ENCODE measurements around the gene GINS3.

The GINS3 gene

DNA sequence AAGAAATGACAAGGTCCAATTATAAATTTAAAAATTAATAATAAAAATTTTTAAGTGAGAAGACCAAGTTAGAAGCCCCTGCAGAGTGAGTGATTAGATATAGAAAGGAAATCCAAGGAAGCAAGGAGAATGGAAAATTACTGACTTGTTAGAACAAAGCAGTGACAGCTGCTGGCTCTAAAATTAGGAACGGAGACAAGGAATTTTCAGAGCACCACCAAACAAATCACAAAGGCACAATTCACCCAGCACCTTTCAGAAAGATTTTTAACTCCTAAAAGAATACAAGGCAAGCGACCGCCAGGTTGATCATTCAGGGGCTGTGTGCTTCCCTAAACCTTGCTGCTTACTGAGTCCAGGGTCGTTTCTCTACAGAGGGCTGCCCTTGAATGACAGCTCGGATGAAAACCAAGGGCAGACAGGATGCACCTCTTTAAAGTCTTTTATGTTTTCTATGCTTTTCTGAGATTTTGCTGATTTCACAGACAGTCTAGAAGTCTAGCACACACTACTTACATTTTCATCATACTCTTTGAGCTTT, 45.4 kb upstream of the GINS3 start:
- H3K27ac ChIP-seq (replicated peaks; ENCODE audit: low read length), result no peak overlapping the region
- H3K9ac ChIP-seq (ENCODE audit: low read depth, low read length, poor library complexity), result no peak overlapping the region
- H3K36me3 ChIP-seq (replicated peaks in 1 of 2; ENCODE audit: control insufficient read depth in 2 of 2, insufficient read depth in 2 of 2, low read length in 2 of 2), result no peaks in the 10 kb centered on the region

DNA sequence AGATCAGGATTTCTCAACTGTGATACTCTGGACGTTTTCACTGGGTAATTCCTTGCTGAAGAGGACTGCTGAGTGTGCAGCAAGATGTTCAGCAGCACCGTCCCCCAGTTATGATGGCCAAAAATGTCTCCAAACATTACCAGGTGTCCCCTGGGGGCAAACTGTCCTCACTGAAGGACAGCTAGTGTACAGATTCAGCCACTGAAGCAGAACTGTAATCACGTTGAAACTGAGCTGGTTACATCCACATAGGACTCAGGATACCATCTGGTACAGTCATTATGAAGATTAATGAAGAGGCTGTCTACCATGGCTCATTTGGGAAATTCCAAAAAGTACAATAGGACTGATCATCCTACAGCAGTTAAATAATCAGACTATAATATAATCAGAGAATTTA, 43.3 kb upstream of the GINS3 start:
- no peak overlapping the region for H3K9ac ChIP-seq (ENCODE audit: low read depth, low read length, poor library complexity)
- H3K23ac ChIP-seq (ENCODE audit: low read depth, low read length, poor library complexity), result no peak overlapping the region
- no peak overlapping the region for H2BK5ac ChIP-seq (ENCODE audit: low read length)
- H3K14ac ChIP-seq (ENCODE audit: low read length), result no peak overlapping the region
- H2BK12ac ChIP-seq (ENCODE audit: low read length), result no peak overlapping the region
- no CpG with 5 or more reads among the region's 3 CpGs for WGBS, 2 donors (ENCODE audit: extremely low coverage in 2 of 2, insufficient read length in 2 of 2, insufficient replicate concordance in 1 of 2)
- H3K4me2 ChIP-seq (ENCODE audit: insufficient read depth, low read length, poor library complexity, severe bottlenecking), result no peak overlapping the region
- H2BK15ac ChIP-seq (ENCODE audit: low read length), result no peak overlapping the region
- no peak overlapping the region for H3K18ac ChIP-seq (ENCODE audit: low read length)
- H3K27ac ChIP-seq (replicated peaks; ENCODE audit: low read length), result no peak overlapping the region
- no peak overlapping the region for H4K91ac ChIP-seq (ENCODE audit: low read depth, low read length, poor library complexity)
- no peak overlapping the region for H2BK120ac ChIP-seq (ENCODE audit: low read depth, low read length)
- peaks cover 0 to 32% (median 0%) of the 10 kb centered on the region in 3 experiments for H3K27me3 ChIP-seq (ENCODE audit: control insufficient read depth in 3 of 3, insufficient read depth in 3 of 3, low read depth in 1 of 3, low read length in 3 of 3)
- no peaks in the 10 kb centered on the region for H3K4me1 ChIP-seq (ENCODE audit: control insufficient read depth in 2 of 2, insufficient read depth in 1 of 2, low read depth in 1 of 2, low read length in 2 of 2)
- H2AK5ac ChIP-seq (ENCODE audit: low read depth, low read length), result no peak overlapping the region
- no peak overlapping the region for H2AFZ ChIP-seq (ENCODE audit: low read length)
- no peak overlapping the region for H3K4ac ChIP-seq (ENCODE audit: low read length)
- H3K36me3 ChIP-seq (replicated peaks in 1 of 2; ENCODE audit: control insufficient read depth in 2 of 2, insufficient read depth in 2 of 2, low read length in 2 of 2), result no peaks in the 10 kb centered on the region
- no peak overlapping the region for H4K8ac ChIP-seq (ENCODE audit: low read depth, low read length)
- no peak overlapping the region for H3K4me3 ChIP-seq (ENCODE audit: low read length in 2 of 2)
- no peaks in the 10 kb centered on the region for H3K79me1 ChIP-seq (ENCODE audit: low read depth, low read length)
- DNase-seq (ENCODE audit: low spot score), result no peak
- peaks cover 0 to 2% of the 10 kb centered on the region in 2 donors for H3K9me3 ChIP-seq (replicated peaks in 1 of 2; ENCODE audit: control insufficient read depth in 2 of 2, insufficient read depth in 1 of 2, low read depth in 1 of 2, low read length in 2 of 2)

More for the DNA sequence above, 45.4 kb upstream of the GINS3 start:
- Histone ChIP-seq H3K9me3 (replicated peaks in 1 of 2; ENCODE audit: control insufficient read depth in 2 of 2, insufficient read depth in 1 of 2, low read depth in 1 of 2, low read length in 2 of 2) (no peaks in the 10 kb centered on the region), H3K4me3 (ENCODE audit: low read length in 2 of 2) (no peak overlapping the region), H3K79me1 (ENCODE audit: low read depth, low read length) (no peaks in the 10 kb centered on the region), H3K4me1 (ENCODE audit: control insufficient read depth in 2 of 2, insufficient read depth in 1 of 2, low read depth in 1 of 2, low read length in 2 of 2) (no peaks in the 10 kb centered on the region), H4K8ac (ENCODE audit: low read depth, low read length) (no peak overlapping the region), H3K18ac (ENCODE audit: low read length) (no peak overlapping the region), H3K23ac (ENCODE audit: low read depth, low read length, poor library complexity) (no peak overlapping the region), H3K27me3 (ENCODE audit: control insufficient read depth in 3 of 3, insufficient read depth in 3 of 3, low read depth in 1 of 3, low read length in 3 of 3) (peaks cover 0 to 32% (median 0%) of the 10 kb centered on the region in 3 experiments), H3K14ac (ENCODE audit: low read length) (no peak overlapping the region), H3K4me2 (ENCODE audit: insufficient read depth, low read length, poor library complexity, severe bottlenecking) (no peak overlapping the region), H2BK15ac (ENCODE audit: low read length) (no peak overlapping the region), H4K91ac (ENCODE audit: low read depth, low read length, poor library complexity) (no peak overlapping the region), H2BK12ac (ENCODE audit: low read length) (no peak overlapping the region), H2AK5ac (ENCODE audit: low read depth, low read length) (no peak overlapping the region), H2AFZ (ENCODE audit: low read length) (no peak overlapping the region), H2BK5ac (ENCODE audit: low read length) (no peak overlapping the region), H2BK120ac (ENCODE audit: low read depth, low read length) (no peak overlapping the region), H3K4ac (ENCODE audit: low read length) (no peak overlapping the region)
- WGBS, 2 donors (ENCODE audit: extremely low coverage in 2 of 2, insufficient read length in 2 of 2, insufficient replicate concordance in 1 of 2), result no CpG with 5 or more reads among the region's 5 CpGs
- no peak for DNase-seq (ENCODE audit: low spot score)

DNA sequence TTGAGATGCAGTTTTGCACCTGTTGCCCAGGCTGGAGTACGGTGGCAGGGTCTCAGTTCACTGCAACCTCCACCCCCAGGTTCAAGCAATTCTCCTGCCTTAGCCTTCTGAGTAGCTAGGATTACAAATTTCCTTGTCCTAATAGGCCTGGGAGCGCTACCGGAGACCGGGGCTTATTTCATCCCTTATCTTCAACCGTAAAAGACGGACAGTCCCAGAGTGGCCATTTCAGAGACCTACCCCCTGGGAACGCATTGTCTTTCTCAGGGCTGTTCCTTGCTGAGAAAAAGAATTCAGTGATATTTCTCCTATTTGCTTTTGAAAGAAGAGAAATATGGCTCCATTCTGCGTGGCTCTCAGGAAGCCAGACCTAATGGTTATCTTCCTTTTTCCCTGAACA, 39.6 kb upstream of the GINS3 start:
- no peak overlapping the region for H4K91ac ChIP-seq (ENCODE audit: low read depth, low read length, poor library complexity)
- no peak overlapping the region for H3K4me3 ChIP-seq (ENCODE audit: low read length in 2 of 2)
- H3K4ac ChIP-seq (ENCODE audit: low read length), result no peak overlapping the region
- no peak overlapping the region for H2AK5ac ChIP-seq (ENCODE audit: low read depth, low read length)
- H3K23ac ChIP-seq (ENCODE audit: low read depth, low read length, poor library complexity), result no peak overlapping the region
- H3K79me1 ChIP-seq (ENCODE audit: low read depth, low read length), result no peaks in the 10 kb centered on the region
- no peak overlapping the region for H3K9ac ChIP-seq (ENCODE audit: low read depth, low read length, poor library complexity)
- no peak overlapping the region for H2BK12ac ChIP-seq (ENCODE audit: low read length)
- H3K14ac ChIP-seq (ENCODE audit: low read length), result no peak overlapping the region
- no peak overlapping the region for H2BK5ac ChIP-seq (ENCODE audit: low read length)
- H2BK15ac ChIP-seq (ENCODE audit: low read length), result no peak overlapping the region
- H3K36me3 ChIP-seq (replicated peaks in 1 of 2; ENCODE audit: control insufficient read depth in 2 of 2, insufficient read depth in 2 of 2, low read length in 2 of 2), result no peaks in the 10 kb centered on the region
- H2AFZ ChIP-seq (ENCODE audit: low read length), result no peak overlapping the region
- peaks cover 0 to 19% (median 0%) of the 10 kb centered on the region in 3 experiments for H3K27me3 ChIP-seq (ENCODE audit: control insufficient read depth in 3 of 3, insufficient read depth in 3 of 3, low read depth in 1 of 3, low read length in 3 of 3)
- H3K4me2 ChIP-seq (ENCODE audit: insufficient read depth, low read length, poor library complexity, severe bottlenecking), result no peak overlapping the region
- no peak overlapping the region for H2BK120ac ChIP-seq (ENCODE audit: low read depth, low read length)
- H3K18ac ChIP-seq (ENCODE audit: low read length), result no peak overlapping the region
- H3K9me3 ChIP-seq (replicated peaks in 1 of 2; ENCODE audit: control insufficient read depth in 2 of 2, insufficient read depth in 1 of 2, low read depth in 1 of 2, low read length in 2 of 2), result peaks cover 0 to 2% of the 10 kb centered on the region in 2 donors
- no peak overlapping the region for H4K8ac ChIP-seq (ENCODE audit: low read depth, low read length)
- no peak overlapping the region for H3K27ac ChIP-seq (replicated peaks; ENCODE audit: low read length)
- no CpG with 5 or more reads among the region's 8 CpGs for WGBS, 2 donors (ENCODE audit: extremely low coverage in 2 of 2, insufficient read length in 2 of 2, insufficient replicate concordance in 1 of 2)
- H3K4me1 ChIP-seq (ENCODE audit: control insufficient read depth in 2 of 2, insufficient read depth in 1 of 2, low read depth in 1 of 2, low read length in 2 of 2), result no peaks in the 10 kb centered on the region
- no peak for DNase-seq (ENCODE audit: low spot score)

DNA sequence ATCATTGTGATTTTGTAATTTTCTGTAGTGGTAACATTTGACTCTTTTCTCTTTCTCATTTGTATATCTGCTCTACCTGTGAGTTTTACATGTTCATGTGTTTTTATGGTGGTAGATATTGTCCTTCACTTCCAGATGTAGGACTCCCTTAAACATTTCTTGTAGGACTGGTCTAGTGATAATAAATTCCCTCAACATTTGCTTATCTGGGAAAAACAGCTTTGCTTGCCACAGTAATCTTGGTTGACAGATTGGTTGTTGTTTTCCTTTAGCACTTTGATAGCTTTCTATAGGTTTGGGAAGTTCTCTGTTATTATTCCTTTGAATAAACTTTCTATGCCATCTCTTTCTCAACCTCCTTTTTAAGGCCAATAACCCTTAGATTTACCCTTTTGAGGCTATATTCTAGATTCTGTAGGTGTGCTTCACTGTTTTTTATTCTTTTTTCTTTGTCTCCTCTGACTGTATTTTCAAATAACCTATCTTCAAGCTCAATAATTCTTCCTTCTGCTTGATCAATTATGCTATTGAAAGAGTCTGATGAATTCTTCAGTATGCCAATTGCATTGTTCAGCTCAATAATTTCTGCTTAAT, 32.1 kb upstream of the GINS3 start:
- Histone ChIP-seq H4K8ac (ENCODE audit: low read depth, low read length) (no peak overlapping the region), H3K4ac (ENCODE audit: low read length) (no peak overlapping the region), H3K36me3 (replicated peaks in 1 of 2; ENCODE audit: control insufficient read depth in 2 of 2, insufficient read depth in 2 of 2, low read length in 2 of 2) (no peaks in the 10 kb centered on the region), H3K4me2 (ENCODE audit: insufficient read depth, low read length, poor library complexity, severe bottlenecking) (no peak overlapping the region), H2BK12ac (ENCODE audit: low read length) (no peak overlapping the region), H3K4me1 (ENCODE audit: control insufficient read depth in 2 of 2, insufficient read depth in 1 of 2, low read depth in 1 of 2, low read length in 2 of 2) (no peaks in the 10 kb centered on the region), H2BK15ac (ENCODE audit: low read length) (no peak overlapping the region), H3K27ac (replicated peaks; ENCODE audit: low read length) (no peak overlapping the region), H3K27me3 (ENCODE audit: control insufficient read depth in 3 of 3, insufficient read depth in 3 of 3, low read depth in 1 of 3, low read length in 3 of 3) (peaks cover 0 to 10% (median 0%) of the 10 kb centered on the region in 3 experiments), H2AFZ (ENCODE audit: low read length) (no peak overlapping the region), H2BK120ac (ENCODE audit: low read depth, low read length) (no peak overlapping the region), H3K23ac (ENCODE audit: low read depth, low read length, poor library complexity) (no peak overlapping the region), H2AK5ac (ENCODE audit: low read depth, low read length) (no peak overlapping the region), H3K79me1 (ENCODE audit: low read depth, low read length) (no peaks in the 10 kb centered on the region), H3K4me3 (ENCODE audit: low read length in 2 of 2) (no peak overlapping the region), H3K18ac (ENCODE audit: low read length) (no peak overlapping the region), H2BK5ac (ENCODE audit: low read length) (no peak overlapping the region), H3K9ac (ENCODE audit: low read depth, low read length, poor library complexity) (no peak overlapping the region), H4K91ac (ENCODE audit: low read depth, low read length, poor library complexity) (no peak overlapping the region), H3K9me3 (replicated peaks in 1 of 2; ENCODE audit: control insufficient read depth in 2 of 2, insufficient read depth in 1 of 2, low read depth in 1 of 2, low read length in 2 of 2) (peaks cover 0 to 3% of the 10 kb centered on the region in 2 donors), H3K14ac (ENCODE audit: low read length) (no peak overlapping the region)
- no peak for DNase-seq (ENCODE audit: low spot score)
